ENCODE data around the gene ABL1.

ABL1 gene

DNA sequence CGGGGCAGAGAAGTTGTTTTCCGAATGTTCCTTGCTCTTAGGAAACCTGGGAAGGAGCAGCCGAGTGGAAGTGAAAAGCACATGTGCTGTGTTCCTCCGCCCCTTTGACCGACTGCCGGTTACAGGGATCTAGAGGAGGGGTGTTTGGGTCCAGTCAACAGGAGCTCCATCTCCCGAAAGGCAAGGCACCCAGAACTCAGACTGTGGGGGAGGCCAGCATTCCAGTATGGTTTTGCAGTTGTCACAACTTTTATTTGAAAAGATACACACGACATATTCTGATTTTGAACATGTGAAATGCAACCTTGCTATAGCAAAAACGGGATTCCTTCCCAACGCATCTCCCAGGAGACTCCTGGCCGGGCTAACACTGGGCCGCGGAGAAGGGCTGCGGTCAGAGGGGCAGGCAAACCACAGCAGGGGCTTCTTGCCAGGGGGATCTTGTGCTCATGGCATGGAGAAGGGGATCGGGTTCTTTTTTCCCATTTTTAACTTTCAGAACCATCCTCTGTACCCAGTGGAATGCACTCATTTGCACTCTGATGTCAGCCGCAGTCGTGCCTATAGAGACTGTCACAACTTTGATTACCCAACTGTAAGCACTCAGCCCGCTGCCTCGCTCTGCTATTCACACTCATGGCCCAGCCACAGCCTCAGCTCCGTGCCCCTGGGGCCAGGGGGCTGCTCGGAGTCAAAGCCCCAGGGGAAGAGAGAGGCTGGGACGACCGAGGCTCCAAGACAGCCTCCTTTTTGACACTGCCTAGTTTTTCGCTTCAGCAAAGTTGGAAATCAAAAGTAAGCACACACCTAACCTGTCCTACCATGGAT, 57.6 kb downstream of the ABL1 start:
- no peak for DNase-seq

- DNase-seq = no peak
Measured at GRCh38 chr9:130893341-130894101, 58.5 kb downstream of the ABL1 start.

- no peak for DNase-seq
Measured at GRCh38 chr9:130894546-130894945, 59.5 kb downstream of the ABL1 start.

GRCh38 chr9:130895038-130895437, 60.0 kb downstream of the ABL1 start:
- no peak for DNase-seq

DNA sequence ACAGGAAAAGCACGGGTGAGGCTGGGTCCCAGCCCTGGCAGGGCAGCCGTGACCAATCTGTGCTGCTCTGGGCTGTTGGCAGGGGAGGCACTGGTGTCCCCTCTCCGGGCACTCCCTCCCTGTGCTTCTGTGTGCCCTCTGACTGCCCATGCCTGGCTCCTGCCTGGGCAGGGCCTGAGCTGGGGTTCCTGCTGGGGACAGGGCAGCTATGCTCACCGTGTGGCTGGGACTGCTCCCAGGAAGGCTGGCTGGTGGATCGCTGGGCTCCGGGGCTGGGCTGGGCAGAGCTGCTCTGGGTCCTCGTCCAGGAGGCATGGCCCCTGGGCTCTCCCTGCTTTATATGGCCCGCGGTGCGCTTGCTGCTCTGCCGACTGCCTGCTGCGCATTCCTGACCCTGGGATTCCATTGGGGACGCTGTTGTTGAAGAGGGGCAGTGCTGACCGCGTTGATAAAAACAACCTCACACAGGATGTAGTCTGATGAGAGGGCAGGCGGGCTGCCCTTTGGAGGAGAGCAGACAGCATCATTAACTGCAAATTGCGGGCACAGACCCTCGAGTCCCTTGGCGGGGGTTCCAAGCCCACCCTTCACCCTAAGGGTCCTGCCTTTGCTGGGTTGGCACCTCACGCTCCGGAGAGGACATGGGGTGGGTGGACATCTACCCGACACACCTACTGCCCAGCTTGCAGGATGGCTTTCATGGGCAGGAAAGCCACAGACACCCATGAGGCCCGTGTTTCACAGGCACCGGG, 60.6 kb downstream of the ABL1 start:
- DNase-seq = no peak

- no peak for DNase-seq
Measured at GRCh38 chr9:130896233-130897014, 61.4 kb downstream of the ABL1 start, which contains the start of gene QRFP. Gene QRFP, minus strand, starts transcription at chr9:130896812. Its CDS starts 2,974 bp downstream, at chr9:130893838.

DNA sequence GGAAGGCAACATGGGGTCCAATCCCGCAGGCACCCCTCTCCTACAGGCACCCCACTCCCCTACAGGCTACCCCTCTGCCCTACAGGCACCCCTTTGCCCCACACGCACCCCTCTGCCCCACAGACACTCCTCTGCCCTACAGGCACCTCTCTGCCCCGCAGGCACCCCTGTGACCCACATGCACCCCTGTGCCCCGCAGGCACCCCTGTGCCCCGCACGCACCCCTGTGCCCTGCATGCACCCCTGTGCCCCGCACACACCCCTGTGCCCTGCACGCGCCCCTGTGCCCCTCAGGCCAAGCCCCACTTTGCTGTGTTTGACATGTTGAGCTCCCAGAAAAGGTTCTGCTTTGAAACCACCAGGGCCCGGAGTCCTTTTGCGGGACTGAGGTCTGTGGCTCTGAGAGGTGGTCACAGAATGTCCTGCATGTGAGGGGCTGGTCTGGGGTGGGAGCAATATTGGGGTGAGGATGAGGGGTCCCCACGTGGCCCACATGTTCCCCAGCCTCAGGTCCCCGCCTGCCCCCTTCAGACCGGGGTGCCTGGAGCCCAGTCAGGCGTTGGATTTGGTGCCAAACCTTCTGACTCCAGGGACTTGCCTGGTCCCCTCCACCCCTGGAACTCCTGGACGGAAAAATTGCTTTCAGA, 62.2 kb downstream of the ABL1 start:
- no peak for DNase-seq

GRCh38 chr9:130897848-130898551, 62.9 kb downstream of the ABL1 start:
- no peak for DNase-seq

- no peak for DNase-seq
Measured at GRCh38 chr9:130898552-130898852, 63.4 kb downstream of the ABL1 start.

DNA sequence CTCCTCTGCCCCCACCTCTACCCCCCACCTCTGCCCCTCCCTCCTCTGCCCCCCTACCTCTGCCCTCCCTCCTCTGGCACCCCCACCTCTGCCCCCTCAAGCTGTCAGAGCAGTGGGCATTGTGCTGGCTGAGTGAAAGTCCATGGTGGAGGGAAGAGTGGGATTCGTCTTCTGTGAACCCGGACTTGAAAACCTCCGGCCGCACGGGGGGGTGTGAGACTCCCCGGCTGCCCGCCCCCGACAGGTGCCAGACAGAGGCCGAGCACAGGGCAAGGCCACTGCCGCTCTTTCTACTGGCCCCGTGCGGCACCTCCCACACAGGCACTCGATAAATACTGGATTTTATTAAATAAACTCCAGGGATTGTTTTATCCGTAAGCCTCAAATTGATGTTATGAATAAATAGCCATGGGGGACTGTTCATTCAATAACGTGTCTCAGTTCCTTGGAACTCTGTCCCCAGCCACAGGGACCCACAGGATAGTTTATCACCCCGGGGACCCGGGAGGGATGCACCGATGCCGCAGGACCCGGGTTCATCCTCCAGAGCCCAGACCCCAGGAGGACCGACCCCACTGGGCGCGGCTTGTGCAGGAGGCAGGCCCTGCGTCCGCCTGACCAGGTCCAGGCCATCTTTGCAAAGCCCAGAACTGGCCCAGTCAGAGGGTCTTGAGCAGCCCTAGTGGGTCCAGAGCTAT, 64.1 kb downstream of the ABL1 start:
- no peak for DNase-seq

DNA sequence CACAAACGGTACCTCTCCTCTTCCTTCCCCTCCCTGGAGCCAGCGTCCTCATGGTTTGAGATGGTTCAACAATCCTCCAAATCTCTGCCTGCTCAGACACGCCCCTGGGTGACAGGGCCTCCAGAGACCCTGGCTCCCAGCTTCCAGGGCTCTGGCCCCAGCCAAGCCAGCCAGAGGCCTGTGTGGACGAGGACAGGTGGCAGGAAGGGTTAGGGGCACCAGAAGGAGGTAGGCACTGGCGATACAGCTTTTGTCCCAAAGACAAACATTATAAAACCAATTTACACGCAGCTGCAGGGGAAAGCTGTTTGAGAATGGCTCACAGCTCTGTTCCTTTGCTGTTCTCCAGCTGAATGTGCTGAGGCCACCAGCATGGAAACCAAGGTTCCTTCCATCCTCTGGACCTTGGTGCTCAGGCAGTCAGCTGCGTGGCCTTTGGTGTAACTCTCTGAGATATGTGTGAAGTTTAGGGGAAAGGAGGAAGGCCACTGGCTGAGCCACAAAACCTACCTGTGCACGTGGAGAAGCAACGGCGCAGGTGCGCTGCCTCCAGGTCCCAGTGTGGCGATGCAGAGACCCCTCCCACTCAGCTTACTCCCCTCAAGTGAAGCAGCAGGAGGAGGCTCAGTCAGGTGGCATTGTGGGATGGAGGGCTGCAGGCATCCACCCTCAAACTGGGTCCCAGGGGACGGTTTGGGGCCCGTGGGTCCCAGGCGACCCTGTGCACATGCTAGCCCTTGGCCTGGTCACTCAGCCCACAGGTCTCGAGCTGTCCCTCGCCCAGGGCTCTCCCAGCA, 65.8 kb downstream of the ABL1 start:
- no peak for DNase-seq

GRCh38 chr9:130901498-130902203, 66.6 kb downstream of the ABL1 start:
- DNase-seq = no peak

- DNase-seq = no peak
Measured at GRCh38 chr9:130902204-130903185, 67.4 kb downstream of the ABL1 start.

DNA sequence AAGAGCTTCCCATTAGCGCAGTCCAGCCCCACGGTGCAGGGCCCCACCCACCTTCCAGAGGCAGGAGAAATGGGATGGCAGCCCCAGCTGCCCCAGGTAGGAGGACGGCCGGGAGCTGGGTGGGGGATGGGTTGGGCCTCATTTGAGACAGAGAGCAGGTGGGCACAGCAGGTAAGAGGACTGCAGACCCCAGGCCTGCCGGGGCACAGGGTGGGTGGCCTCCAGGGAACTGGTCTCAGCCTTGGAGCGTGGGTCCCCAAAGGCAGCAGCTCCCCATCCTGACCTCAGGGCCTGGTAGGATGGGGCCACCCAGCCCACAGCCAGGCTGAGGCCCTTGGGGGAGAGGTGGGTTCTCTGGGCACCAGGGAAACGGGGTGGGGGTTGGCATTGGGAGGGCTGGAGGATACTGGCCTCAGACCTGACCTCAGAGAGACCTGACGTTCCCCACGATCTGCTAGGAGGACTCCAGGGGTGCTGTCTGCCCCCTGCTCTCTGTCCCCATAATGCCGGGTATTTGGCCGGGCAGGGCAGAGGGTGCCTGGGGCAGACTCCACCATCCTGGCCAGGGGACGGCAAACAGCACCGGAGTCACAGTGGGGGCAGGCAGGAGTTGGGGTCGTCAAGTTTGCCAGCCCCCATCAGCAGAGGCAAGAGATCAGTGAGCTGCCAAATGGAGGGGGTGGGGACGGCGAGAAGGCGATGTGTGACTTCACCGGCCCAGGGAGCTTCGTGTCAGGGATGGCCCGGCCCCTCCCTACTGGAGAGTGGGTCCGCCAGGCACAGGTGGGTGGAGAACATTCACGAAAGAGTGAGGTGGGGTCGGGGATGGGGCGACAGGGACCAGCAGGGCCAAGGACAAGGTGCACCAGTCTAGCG, 68.4 kb downstream of the ABL1 start:
- DNase-seq = no peak

GRCh38 chr9:130904070-130905044, 69.3 kb downstream of the ABL1 start:
- no peak for DNase-seq
